ENCODE results near the gene EDN1. TPM values are rescaled to one million over a fixed set of nuclear protein-coding genes. Genes with fewer than 3 reads are reported as not detected.
A peak's percentile ranks its signal among the peaks of the same experiment; 100 is the strongest.
"Not testable (repeated sequence)": the region's sequence is repeated elsewhere in the genome, so short reads cannot be mapped to it uniquely, and the experiment has no call there.

EDN1 gene
- total RNA-seq, 1 experiment from 2014 or later, result 25.6 TPM

DNA sequence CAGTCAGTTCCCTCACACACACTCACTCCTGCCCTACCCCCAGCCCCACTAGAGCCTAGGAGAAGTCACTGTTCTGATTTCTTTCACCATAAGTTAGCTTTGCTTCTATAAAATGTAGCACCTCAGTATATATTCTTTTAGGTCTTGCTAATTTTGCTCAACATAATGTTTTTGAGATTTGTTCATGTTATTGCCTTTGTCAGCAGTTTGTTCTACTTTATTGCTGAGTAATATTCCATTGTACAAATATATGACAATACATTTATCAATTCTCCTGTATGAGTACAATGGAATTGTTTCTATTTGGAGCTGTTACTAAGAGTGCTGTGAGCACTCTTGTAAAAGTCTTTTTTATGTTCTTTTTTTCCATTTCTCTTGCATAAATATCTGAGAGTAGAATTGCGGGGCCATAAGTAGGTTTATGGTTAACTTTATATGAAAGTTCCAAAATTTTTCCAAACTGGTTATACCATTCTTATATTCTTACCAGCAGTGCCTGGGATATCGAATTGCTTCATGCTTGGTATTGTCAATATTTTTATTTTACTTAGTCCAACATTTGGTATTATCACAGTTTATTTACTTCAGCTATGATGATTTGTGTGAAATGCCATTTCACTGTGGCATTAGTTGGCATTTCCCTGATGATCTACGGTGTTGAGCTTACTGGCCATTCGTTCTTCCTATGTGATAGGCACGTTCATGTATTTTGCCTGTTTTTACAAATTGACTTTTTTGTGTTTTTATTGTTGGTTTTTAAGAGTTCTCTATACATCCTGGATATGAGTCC, 25.3 kb downstream of the EDN1 start:
- BruUV-seq (replicated peaks), result no TSS peak
- Histone ChIP-seq H3K4me3 (ENCODE audit: low read length) (no peak overlapping the region), H4K20me1 (ENCODE audit: low read length) (no peaks in the 10 kb centered on the region), H3F3A (ENCODE audit: low read length, unreplicated experiment) (no peaks in the 10 kb centered on the region), H3K27ac (ENCODE audit: low read length) (peak overlapping the region; percentile 80), H3K4me2 (ENCODE audit: low read length) (no peak overlapping the region), H3K36me3 (ENCODE audit: low read depth, low read length) (no peaks in the 10 kb centered on the region), H2AFZ (ENCODE audit: low read length) (no peak overlapping the region), H3K9ac (ENCODE audit: low read length) (no peak overlapping the region), H3K9me3 (ENCODE audit: low read length) (no peaks in the 10 kb centered on the region), H3K9me2 (replicated peaks; ENCODE audit: low read length) (no peaks in the 10 kb centered on the region), H3K4me1 (ENCODE audit: insufficient read depth, low read length) (peaks cover 21% of the 10 kb centered on the region), H3K79me2 (ENCODE audit: low read length) (no peaks in the 10 kb centered on the region), H3K27me3 (ENCODE audit: low read length) (no peaks in the 10 kb centered on the region)
- DNase-seq, result no peak
- intact Hi-C loops (cut with micrococcal nuclease), result no loop called here
- TF ChIP-seq EZH2 (IDR thresholded peaks at IDR 0.05; ENCODE audit: low read length, unreplicated experiment), result no peak
- no peak for TF ChIP-seq EZH2phosphoT487 (IDR thresholded peaks at IDR 0.05; ENCODE audit: borderline replicate concordance, low read length)
- TF ChIP-seq, protein P1, sequence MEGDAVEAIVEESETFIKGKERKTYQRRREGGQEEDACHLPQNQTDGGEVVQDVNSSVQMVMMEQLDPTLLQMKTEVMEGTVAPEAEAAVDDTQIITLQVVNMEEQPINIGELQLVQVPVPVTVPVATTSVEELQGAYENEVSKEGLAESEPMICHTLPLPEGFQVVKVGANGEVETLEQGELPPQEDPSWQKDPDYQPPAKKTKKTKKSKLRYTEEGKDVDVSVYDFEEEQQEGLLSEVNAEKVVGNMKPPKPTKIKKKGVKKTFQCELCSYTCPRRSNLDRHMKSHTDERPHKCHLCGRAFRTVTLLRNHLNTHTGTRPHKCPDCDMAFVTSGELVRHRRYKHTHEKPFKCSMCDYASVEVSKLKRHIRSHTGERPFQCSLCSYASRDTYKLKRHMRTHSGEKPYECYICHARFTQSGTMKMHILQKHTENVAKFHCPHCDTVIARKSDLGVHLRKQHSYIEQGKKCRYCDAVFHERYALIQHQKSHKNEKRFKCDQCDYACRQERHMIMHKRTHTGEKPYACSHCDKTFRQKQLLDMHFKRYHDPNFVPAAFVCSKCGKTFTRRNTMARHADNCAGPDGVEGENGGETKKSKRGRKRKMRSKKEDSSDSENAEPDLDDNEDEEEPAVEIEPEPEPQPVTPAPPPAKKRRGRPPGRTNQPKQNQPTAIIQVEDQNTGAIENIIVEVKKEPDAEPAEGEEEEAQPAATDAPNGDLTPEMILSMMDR (conservative IDR thresholded peaks at IDR 0.05; ENCODE audit: low read depth, low read length), result no peak
- POLR2A ChIA-PET (ENCODE audit: unreplicated experiment), result interaction anchor here (0.6 to 2.0 kb wide), 3 partner anchors 9 to 26 kb away, joined by 3 to 12 read pairs (median 4); partner anchors contain the start of gene EDN1
- no peak for ATAC-seq
- CTCF ChIA-PET, result no interaction called here

- no peak overlapping the region for H3K4me2 ChIP-seq (ENCODE audit: low read length)
- no peak overlapping the region for H2AFZ ChIP-seq (ENCODE audit: low read length)
- DNase-seq, result no peak
- TF ChIP-seq EZH2phosphoT487 (IDR thresholded peaks at IDR 0.05; ENCODE audit: borderline replicate concordance, low read length), result no peak
- TF ChIP-seq EZH2 (IDR thresholded peaks at IDR 0.05; ENCODE audit: low read length, unreplicated experiment), result no peak
- TF ChIP-seq, protein P1 (conservative IDR thresholded peaks at IDR 0.05; ENCODE audit: low read depth, low read length), result no peak
- H3F3A ChIP-seq (ENCODE audit: low read length, unreplicated experiment), result no peaks in the 10 kb centered on the region
- CTCF ChIA-PET, result no interaction called here
- H4K20me1 ChIP-seq (ENCODE audit: low read length), result no peaks in the 10 kb centered on the region
- no peaks in the 10 kb centered on the region for H3K9me2 ChIP-seq (replicated peaks; ENCODE audit: low read length)
- ATAC-seq, result no peak
- no peak overlapping the region for H3K27ac ChIP-seq (ENCODE audit: low read length)
- no peaks in the 10 kb centered on the region for H3K27me3 ChIP-seq (ENCODE audit: low read length)
- no TSS peak for BruUV-seq (replicated peaks)
- no peaks in the 10 kb centered on the region for H3K79me2 ChIP-seq (ENCODE audit: low read length)
- H3K4me1 ChIP-seq (ENCODE audit: insufficient read depth, low read length), result peaks cover 22% of the 10 kb centered on the region
- no peaks in the 10 kb centered on the region for H3K36me3 ChIP-seq (ENCODE audit: low read depth, low read length)
- H3K9ac ChIP-seq (ENCODE audit: low read length), result no peak overlapping the region
- POLR2A ChIA-PET (ENCODE audit: unreplicated experiment), result no interaction called here
- H3K4me3 ChIP-seq (ENCODE audit: low read length), result no peak overlapping the region
- intact Hi-C loops (cut with micrococcal nuclease), result no loop called here
- no peaks in the 10 kb centered on the region for H3K9me3 ChIP-seq (ENCODE audit: low read length)
These were observed 28.6 kb downstream of the EDN1 start for GRCh38 chr6:12318749-12319148.

DNA sequence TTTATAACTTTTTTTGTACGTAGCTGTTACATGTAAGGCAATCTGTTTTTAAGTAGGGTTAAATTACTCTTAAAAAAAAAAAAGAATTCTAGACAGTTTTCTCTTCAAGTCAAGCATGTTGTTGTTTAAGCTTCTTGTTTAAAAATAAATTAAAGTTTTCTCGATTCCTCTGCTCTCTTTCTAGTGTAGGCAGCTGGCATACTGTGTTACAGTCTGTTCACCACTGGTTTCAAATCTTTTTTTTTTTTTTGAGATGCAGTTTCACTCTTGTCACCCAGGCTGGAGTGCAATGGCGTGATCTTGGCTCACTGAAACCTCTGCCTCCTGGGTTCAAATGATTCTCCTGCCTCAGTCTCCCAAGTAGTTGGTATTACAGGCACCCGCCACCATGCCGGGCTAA, 29.9 kb downstream of the EDN1 start:
- H3K79me2 ChIP-seq (ENCODE audit: low read length); H3K27me3 ChIP-seq (ENCODE audit: low read length); H3K27ac ChIP-seq (ENCODE audit: low read length); intact Hi-C loops (cut with micrococcal nuclease); ATAC-seq; H3K9ac ChIP-seq (ENCODE audit: low read length); H3K9me3 ChIP-seq (ENCODE audit: low read length); H3K9me2 ChIP-seq (replicated peaks; ENCODE audit: low read length); DNase-seq; H3K4me3 ChIP-seq (ENCODE audit: low read length); H2AFZ ChIP-seq (ENCODE audit: low read length); H4K20me1 ChIP-seq (ENCODE audit: low read length); H3F3A ChIP-seq (ENCODE audit: low read length, unreplicated experiment); H3K36me3 ChIP-seq (ENCODE audit: low read depth, low read length); POLR2A ChIA-PET (ENCODE audit: unreplicated experiment); BruUV-seq (replicated peaks); H3K4me2 ChIP-seq (ENCODE audit: low read length); CTCF ChIA-PET: not testable (repeated sequence)
- H3K4me1 ChIP-seq (ENCODE audit: insufficient read depth, low read length), result peaks cover 22% of the 10 kb centered on the region
